Measurements from ENCODE around the gene SLC15A4. TPM values are rescaled to one million over a fixed set of nuclear protein-coding genes. Genes with fewer than 3 reads are reported as not detected.

SLC15A4 gene
- total and polyA plus RNA-seq, 2 of the 13 experiments (the other 11 are each of a cell fraction or from before 2014, with no cell fraction given) = 17.3 to 22.7 TPM

GRCh38 chr12:128783129-128783574, 40.6 kb downstream of the SLC15A4 start (continued):
- TF ChIP-seq ZNF770 (CRISPR knock-in tag; IDR thresholded peaks at IDR 0.05) = no peak
- TF ChIP-seq ZNF326 (CRISPR knock-in tag; IDR thresholded peaks at IDR 0.05; ENCODE audit: borderline replicate concordance) = no peak
- TF ChIP-seq SMARCC2 (IDR thresholded peaks at IDR 0.05) = no peak
- no peak for TF ChIP-seq ZSCAN9 (CRISPR knock-in tag; IDR thresholded peaks at IDR 0.05; ENCODE audit: borderline replicate concordance)
- no peak for TF ChIP-seq JUNB (CRISPR knock-in tag; IDR thresholded peaks at IDR 0.05; ENCODE audit: borderline replicate concordance)
- no peak for TF ChIP-seq CBX5 (CRISPR knock-in tag; IDR thresholded peaks at IDR 0.05; ENCODE audit: borderline replicate concordance)
- TF ChIP-seq ZNF776 (CRISPR knock-in tag; IDR thresholded peaks at IDR 0.05) = no peak
- TF ChIP-seq ZNF703 (CRISPR knock-in tag; IDR thresholded peaks at IDR 0.05; ENCODE audit: borderline replicate concordance) = no peak
- TF ChIP-seq TARDBP (CRISPR knock-in tag; IDR thresholded peaks at IDR 0.05) = no peak
- TF ChIP-seq MED8 (CRISPR knock-in tag; IDR thresholded peaks at IDR 0.05; ENCODE audit: insufficient replicate concordance) = no peak
- TF ChIP-seq ZNF496 (CRISPR knock-in tag; IDR thresholded peaks at IDR 0.05; ENCODE audit: insufficient replicate concordance) = no peak
- no peak for TF ChIP-seq BORCS8-MEF2B (CRISPR knock-in tag; IDR thresholded peaks at IDR 0.05)

- BruUV-seq (replicated peaks) = no TSS peak
- H3K9me3 ChIP-seq (ENCODE audit: low read length) = no peaks in the 10 kb centered on the region
- ATAC-seq (no peak), DNase-seq (ENCODE audit: low spot score) (no peak), FAIRE-seq (no peak)
- POLR2A ChIA-PET = no interaction called here
- H3K4me1 ChIP-seq (ENCODE audit: insufficient read depth, low read length) = peaks cover 11% of the 10 kb centered on the region
- intact Hi-C loops (cut with micrococcal nuclease; ENCODE audit: unreplicated experiment) (no loop called here), in situ Hi-C loops (cut with HindIII; ENCODE audit: extremely low pct_ligation_motif_present, low pct_unique_long_range_greater_than_20kb) (loop anchor here (5.0 kb wide), 1 partner anchor 1132 kb away; no protein-coding TSS in a partner anchor)
- CTCF ChIA-PET (ENCODE audit: low intra/inter-chr PET ratio, low total read pairs) = no interaction called here
- no peak overlapping the region for H3K27ac ChIP-seq (ENCODE audit: extremely low read length, insufficient read depth, low read length)
- no peaks in the 10 kb centered on the region for H3K27me3 ChIP-seq (ENCODE audit: control insufficient read depth in 1 of 2, insufficient read depth in 2 of 2, low read length in 2 of 2)
- no peak overlapping the region for H2AFZ ChIP-seq (ENCODE audit: low read length)
- no peak overlapping the region for H3K4me2 ChIP-seq (ENCODE audit: low read depth, low read length)
- no peaks in the 10 kb centered on the region for H3K36me3 ChIP-seq (replicated peaks in 1 of 2; ENCODE audit: control insufficient read depth in 1 of 2, insufficient read depth in 2 of 2, low read length in 2 of 2)
- no peak overlapping the region for H3K4me3 ChIP-seq (replicated peaks in 1 of 3; ENCODE audit: insufficient read depth in 1 of 3, low read depth in 2 of 3, low read length in 3 of 3)
- no peak overlapping the region for H3K9ac ChIP-seq (ENCODE audit: insufficient read depth, low read depth, low read length)
- H4K20me1 ChIP-seq (ENCODE audit: insufficient read depth, low read length) = no peaks in the 10 kb centered on the region; the same call in 1 of the 2 replicates
- H3K79me2 ChIP-seq (ENCODE audit: insufficient read depth, low read length) = no peaks in the 10 kb centered on the region
- TF ChIP-seq ATM (IDR thresholded peaks at IDR 0.05; ENCODE audit: borderline replicate concordance) = no peak
- TF ChIP-seq ZBTB42 (CRISPR knock-in tag; IDR thresholded peaks at IDR 0.05) = no peak
- TF ChIP-seq FOXP4 (CRISPR knock-in tag; IDR thresholded peaks at IDR 0.05) = no peak
- no peak for TF ChIP-seq ZFP90 (CRISPR knock-in tag; IDR thresholded peaks at IDR 0.05; ENCODE audit: borderline replicate concordance)
- TF ChIP-seq MAFF (IDR thresholded peaks at IDR 0.05; ENCODE audit: low read depth, low read length) = peak; percentile 78
- no peak for TF ChIP-seq ZNF652 (CRISPR knock-in tag; IDR thresholded peaks at IDR 0.05; ENCODE audit: borderline replicate concordance, low read depth)
- peak; percentile 71 to 87 for TF ChIP-seq MAFK (conservative IDR thresholded peaks at IDR 0.05 in 1 of 2, IDR thresholded peaks at IDR 0.05 in 1 of 2; ENCODE audit: low read length in 2 of 2)
- no peak for TF ChIP-seq RFX5 (IDR thresholded peaks at IDR 0.05; ENCODE audit: low read depth, low read length)
- TF ChIP-seq, protein P1, sequence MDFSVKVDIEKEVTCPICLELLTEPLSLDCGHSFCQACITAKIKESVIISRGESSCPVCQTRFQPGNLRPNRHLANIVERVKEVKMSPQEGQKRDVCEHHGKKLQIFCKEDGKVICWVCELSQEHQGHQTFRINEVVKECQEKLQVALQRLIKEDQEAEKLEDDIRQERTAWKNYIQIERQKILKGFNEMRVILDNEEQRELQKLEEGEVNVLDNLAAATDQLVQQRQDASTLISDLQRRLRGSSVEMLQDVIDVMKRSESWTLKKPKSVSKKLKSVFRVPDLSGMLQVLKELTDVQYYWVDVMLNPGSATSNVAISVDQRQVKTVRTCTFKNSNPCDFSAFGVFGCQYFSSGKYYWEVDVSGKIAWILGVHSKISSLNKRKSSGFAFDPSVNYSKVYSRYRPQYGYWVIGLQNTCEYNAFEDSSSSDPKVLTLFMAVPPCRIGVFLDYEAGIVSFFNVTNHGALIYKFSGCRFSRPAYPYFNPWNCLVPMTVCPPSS (IDR thresholded peaks at IDR 0.05) = no peak
Measured at GRCh38 chr12:128779901-128780300, 43.9 kb downstream of the SLC15A4 start.
